ENCODE results near the gene COL5A3. TPM values are rescaled to one million over a fixed set of nuclear protein-coding genes. Genes with fewer than 3 reads are reported as not detected.

COL5A3 gene
- total RNA-seq, 1 donor from 2014 or later, result not detected

GRCh38 chr19:9995999-9996398 is 14.3 kb downstream of the COL5A3 start:
- POLR2A ChIA-PET, result no interaction called here
- TF ChIP-seq, protein P1, sequence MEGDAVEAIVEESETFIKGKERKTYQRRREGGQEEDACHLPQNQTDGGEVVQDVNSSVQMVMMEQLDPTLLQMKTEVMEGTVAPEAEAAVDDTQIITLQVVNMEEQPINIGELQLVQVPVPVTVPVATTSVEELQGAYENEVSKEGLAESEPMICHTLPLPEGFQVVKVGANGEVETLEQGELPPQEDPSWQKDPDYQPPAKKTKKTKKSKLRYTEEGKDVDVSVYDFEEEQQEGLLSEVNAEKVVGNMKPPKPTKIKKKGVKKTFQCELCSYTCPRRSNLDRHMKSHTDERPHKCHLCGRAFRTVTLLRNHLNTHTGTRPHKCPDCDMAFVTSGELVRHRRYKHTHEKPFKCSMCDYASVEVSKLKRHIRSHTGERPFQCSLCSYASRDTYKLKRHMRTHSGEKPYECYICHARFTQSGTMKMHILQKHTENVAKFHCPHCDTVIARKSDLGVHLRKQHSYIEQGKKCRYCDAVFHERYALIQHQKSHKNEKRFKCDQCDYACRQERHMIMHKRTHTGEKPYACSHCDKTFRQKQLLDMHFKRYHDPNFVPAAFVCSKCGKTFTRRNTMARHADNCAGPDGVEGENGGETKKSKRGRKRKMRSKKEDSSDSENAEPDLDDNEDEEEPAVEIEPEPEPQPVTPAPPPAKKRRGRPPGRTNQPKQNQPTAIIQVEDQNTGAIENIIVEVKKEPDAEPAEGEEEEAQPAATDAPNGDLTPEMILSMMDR (IDR thresholded peaks at IDR 0.05), result no peak
- H3K36me3 Mint-ChIP-seq (ENCODE audit: low read depth), result no peaks in the 10 kb centered on the region
- peaks cover 21% of the 10 kb centered on the region for H3K27me3 Mint-ChIP-seq
- ATAC-seq (ENCODE audit: low read depth) (no peak), DNase-seq (no peak)
- peaks cover 10% of the 10 kb centered on the region for H3K4me1 Mint-ChIP-seq
- intact Hi-C loops (cut with micrococcal nuclease), result no loop called here
- CTCF ChIA-PET, result no interaction called here
- H3K27ac Mint-ChIP-seq, result no peak overlapping the region
- H3K4me3 Mint-ChIP-seq, result no peak overlapping the region
- no peaks in the 10 kb centered on the region for H3K9me3 Mint-ChIP-seq

DNA sequence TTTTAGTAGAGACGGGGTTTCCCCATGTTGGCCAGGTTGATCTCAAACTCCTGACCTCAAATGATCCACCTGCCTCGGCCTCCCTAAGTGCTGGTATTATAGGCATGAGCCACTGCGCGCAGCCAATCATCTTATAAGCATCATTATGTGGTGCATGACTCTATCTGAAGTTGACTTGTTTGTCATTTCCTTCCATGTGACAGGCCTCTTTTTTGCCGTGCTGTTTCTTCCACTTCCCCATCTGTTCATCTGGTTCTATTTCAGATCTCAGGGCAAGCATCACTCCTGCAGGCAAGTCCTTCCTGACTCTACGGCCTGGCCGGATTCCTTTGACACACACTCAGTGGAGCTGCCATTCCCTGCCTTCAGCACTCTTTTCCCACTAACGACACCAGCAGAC is 15.2 kb downstream of the COL5A3 start:
- Mint-ChIP-seq H3K4me1 (peaks cover 10% of the 10 kb centered on the region), H3K4me3 (no peak overlapping the region), H3K36me3 (ENCODE audit: low read depth) (no peaks in the 10 kb centered on the region), H3K9me3 (no peaks in the 10 kb centered on the region), H3K27ac (no peak overlapping the region), H3K27me3 (peaks cover 20% of the 10 kb centered on the region)
- no peak for DNase-seq
- CTCF ChIA-PET, result no interaction called here
- TF ChIP-seq, protein P1 (IDR thresholded peaks at IDR 0.05), result no peak
- intact Hi-C loops (cut with micrococcal nuclease), result no loop called here
- POLR2A ChIA-PET, result no interaction called here
- ATAC-seq (ENCODE audit: low read depth), result no peak

- CTCF ChIA-PET, result no interaction called here
- Mint-ChIP-seq H3K4me1 (peaks cover 10% of the 10 kb centered on the region), H3K4me3 (no peak overlapping the region), H3K27me3 (peaks cover 14% of the 10 kb centered on the region), H3K36me3 (ENCODE audit: low read depth) (no peaks in the 10 kb centered on the region), H3K27ac (no peak overlapping the region), H3K9me3 (no peaks in the 10 kb centered on the region)
- DNase-seq (no peak), ATAC-seq (ENCODE audit: low read depth) (no peak)
- POLR2A ChIA-PET, result no interaction called here
- TF ChIP-seq, protein P1 (IDR thresholded peaks at IDR 0.05), result no peak
- intact Hi-C loops (cut with micrococcal nuclease), result no loop called here
Measured at GRCh38 chr19:9991425-9992191, 18.7 kb downstream of the COL5A3 start.

DNA sequence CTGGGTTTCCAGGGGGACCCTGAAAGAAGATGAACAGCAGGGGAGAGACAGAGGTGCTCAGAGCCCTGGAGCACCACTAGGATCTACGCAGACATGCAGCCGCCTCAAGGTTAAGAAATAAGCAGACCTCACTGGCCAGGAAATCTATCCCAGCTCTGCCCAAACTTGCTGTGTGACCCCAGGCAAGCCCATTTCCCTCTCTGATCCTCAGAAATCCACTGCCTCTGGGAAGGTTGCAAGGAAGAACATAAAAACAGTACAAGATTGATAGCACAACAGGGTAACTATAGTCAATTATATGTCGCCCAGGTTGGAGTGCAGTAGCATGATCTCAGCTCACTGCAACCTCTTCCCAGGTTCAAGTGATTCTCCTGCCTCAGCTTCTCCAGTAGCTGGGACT is 20.8 kb downstream of the COL5A3 start:
- TF ChIP-seq, protein P1 (IDR thresholded peaks at IDR 0.05), result no peak
- H3K9me3 Mint-ChIP-seq, result no peaks in the 10 kb centered on the region
- peaks cover 14% of the 10 kb centered on the region for H3K27me3 Mint-ChIP-seq
- POLR2A ChIA-PET, result no interaction called here
- H3K4me3 Mint-ChIP-seq, result no peak overlapping the region
- H3K36me3 Mint-ChIP-seq (ENCODE audit: low read depth), result no peaks in the 10 kb centered on the region
- H3K4me1 Mint-ChIP-seq, result peaks cover 6% of the 10 kb centered on the region
- no peak for DNase-seq
- ATAC-seq (ENCODE audit: low read depth), result no peak
- intact Hi-C loops (cut with micrococcal nuclease), result no loop called here
- CTCF ChIA-PET, result no interaction called here
- H3K27ac Mint-ChIP-seq, result no peak overlapping the region

GRCh38 chr19:9986787-9987281 is 23.5 kb downstream of the COL5A3 start:
- ChIA-PET CTCF (interaction anchor here (1.0 kb wide), 1 partner anchor 14 kb away, joined by 5 read pairs; no protein-coding TSS in a partner anchor), POLR2A (no interaction called here)
- ATAC-seq (ENCODE audit: low read depth), result no peak
- TF ChIP-seq, protein P1 (IDR thresholded peaks at IDR 0.05), result no peak
- Mint-ChIP-seq H3K27ac (no peak overlapping the region), H3K4me3 (no peak overlapping the region), H3K27me3 (peaks cover 12% of the 10 kb centered on the region), H3K36me3 (ENCODE audit: low read depth) (no peaks in the 10 kb centered on the region), H3K4me1 (peaks cover 6% of the 10 kb centered on the region), H3K9me3 (no peaks in the 10 kb centered on the region)
- intact Hi-C loops (cut with micrococcal nuclease), result no loop called here
- no peak for DNase-seq
